Measurements from ENCODE around the gene RECQL.

Gene RECQL

GRCh38 chr12:21526053-21526452 lies 24.6 kb upstream of the RECQL start, which contains the start of gene SPX:
Gene SPX, plus strand, starts transcription at chr12:21526296. Its CDS starts 177 bp downstream, at chr12:21526473.
- DNase-seq (ENCODE audit: extremely low read depth, low read depth): no peak
- TF ChIP-seq CTCF (IDR thresholded peaks at IDR 0.05; ENCODE audit: low read depth, low read length): no peak

GRCh38 chr12:21523148-21523547 lies 21.7 kb upstream of the RECQL start:
- TF ChIP-seq CTCF (IDR thresholded peaks at IDR 0.05; ENCODE audit: low read depth, low read length): no peak
- DNase-seq (ENCODE audit: extremely low read depth, low read depth): no peak

- no peak for TF ChIP-seq CTCF (IDR thresholded peaks at IDR 0.05; ENCODE audit: low read depth, low read length)
- no peak for DNase-seq (ENCODE audit: extremely low read depth, low read depth)
These were observed 20.1 kb upstream of the RECQL start for GRCh38 chr12:21521541-21521940.

DNA sequence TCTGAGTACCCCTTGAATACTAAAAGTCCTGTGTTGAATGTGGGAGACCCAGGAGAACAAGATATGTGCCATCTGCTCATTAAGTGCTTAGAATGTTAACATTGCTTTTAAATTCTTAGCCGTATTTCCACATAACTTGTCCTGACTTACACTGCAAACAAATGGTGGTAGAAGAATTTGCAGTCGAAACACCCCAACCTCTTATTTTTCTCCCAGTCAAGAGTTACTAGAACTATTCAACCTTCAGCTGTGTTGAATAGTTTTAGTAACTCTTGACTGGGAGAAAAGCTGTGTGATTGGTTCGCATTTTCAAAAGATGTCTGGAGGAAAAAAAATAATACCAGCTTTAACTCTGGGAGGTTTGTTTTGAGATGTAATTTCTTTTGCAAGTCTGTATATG lies 17.0 kb upstream of the RECQL start:
- no peak for TF ChIP-seq CTCF (IDR thresholded peaks at IDR 0.05; ENCODE audit: low read depth, low read length)
- no peak for DNase-seq (ENCODE audit: extremely low read depth, low read depth)

DNA sequence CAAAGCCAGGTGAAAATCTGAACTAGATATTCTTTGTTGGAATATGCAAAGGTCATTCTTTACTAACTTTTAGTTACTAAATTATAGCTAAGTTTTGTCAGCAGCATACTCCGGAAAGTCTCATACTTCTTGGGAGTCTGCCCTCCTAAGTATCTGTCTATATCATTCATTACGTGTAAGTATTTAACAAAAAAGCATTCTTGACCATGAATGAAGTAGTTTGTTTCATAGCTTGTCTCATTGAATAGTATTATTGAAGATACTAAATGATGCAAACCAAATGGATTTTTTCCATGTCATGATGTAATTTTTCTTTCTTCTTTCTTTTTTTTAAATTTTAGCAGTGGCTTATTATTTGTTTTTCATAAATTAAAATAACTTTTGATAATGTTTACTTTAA lies 14.8 kb upstream of the RECQL start:
- TF ChIP-seq CTCF (IDR thresholded peaks at IDR 0.05; ENCODE audit: low read depth, low read length): no peak
- DNase-seq (ENCODE audit: extremely low read depth, low read depth): no peak

DNA sequence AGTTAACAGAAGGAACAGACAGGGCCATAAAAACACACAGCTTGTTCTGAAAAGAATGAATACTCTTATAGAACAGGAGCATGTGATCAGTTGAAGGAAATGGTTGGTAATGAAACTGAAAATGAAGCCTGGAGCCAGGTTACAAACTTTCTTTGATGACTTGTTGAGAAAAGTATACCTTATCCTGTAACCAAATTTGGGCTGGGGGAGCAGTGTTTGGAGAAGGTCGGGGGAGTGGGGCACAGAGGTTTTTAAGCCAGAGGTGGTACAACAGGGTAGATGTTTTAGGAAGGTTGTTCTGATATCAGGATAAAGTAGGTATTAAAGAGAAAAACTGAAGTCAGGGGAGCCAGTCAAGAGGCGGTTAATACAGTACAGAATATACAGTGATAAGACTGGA lies 8.3 kb upstream of the RECQL start:
- no peak for TF ChIP-seq CTCF (IDR thresholded peaks at IDR 0.05; ENCODE audit: low read depth, low read length)
- DNase-seq (ENCODE audit: extremely low read depth, low read depth): no peak

- DNase-seq (ENCODE audit: extremely low read depth, low read depth): no peak
- no peak for TF ChIP-seq CTCF (IDR thresholded peaks at IDR 0.05; ENCODE audit: low read depth, low read length)
These were observed 6.4 kb upstream of the RECQL start for GRCh38 chr12:21507849-21508248.

Data from AG09319 (cell line).